Mucosa of stomach (tissue), 1 donor: ENCODE results near the gene MAN1B1.

Experiments
- H3K27me3 ChIP-seq: one replicate; pipeline ENCODE4 v1.7.0; 2013; ENCODE audit warnings: mild to moderate bottlenecking, low read length; ENCODE audit not compliant: control insufficient read depth, insufficient read depth
- H3K36me3 ChIP-seq: one replicate; pipeline ENCODE4 v1.7.0; 2013; ENCODE audit warnings: low read length; ENCODE audit not compliant: control insufficient read depth, insufficient read depth
- H3K4me1 ChIP-seq: one replicate; pipeline ENCODE4 v1.7.0; 2013; ENCODE audit warnings: mild to moderate bottlenecking, low read length; ENCODE audit not compliant: control insufficient read depth, insufficient read depth
- H3K4me3 ChIP-seq: one replicate; pipeline ENCODE4 v1.7.0; 2013; ENCODE audit warnings: low read length
- H3K9ac ChIP-seq: one replicate; pipeline ENCODE4 v1.7.0; 2013; ENCODE audit warnings: mild to moderate bottlenecking, low read length, moderate library complexity
- H3K9me3 ChIP-seq: one replicate; pipeline ENCODE4 v1.7.0; 2013; ENCODE audit warnings: mild to moderate bottlenecking, low read length, moderate library complexity; ENCODE audit not compliant: control insufficient read depth
- donor health status: Pancreatic carcinoma.

MAN1B1 gene

DNA sequence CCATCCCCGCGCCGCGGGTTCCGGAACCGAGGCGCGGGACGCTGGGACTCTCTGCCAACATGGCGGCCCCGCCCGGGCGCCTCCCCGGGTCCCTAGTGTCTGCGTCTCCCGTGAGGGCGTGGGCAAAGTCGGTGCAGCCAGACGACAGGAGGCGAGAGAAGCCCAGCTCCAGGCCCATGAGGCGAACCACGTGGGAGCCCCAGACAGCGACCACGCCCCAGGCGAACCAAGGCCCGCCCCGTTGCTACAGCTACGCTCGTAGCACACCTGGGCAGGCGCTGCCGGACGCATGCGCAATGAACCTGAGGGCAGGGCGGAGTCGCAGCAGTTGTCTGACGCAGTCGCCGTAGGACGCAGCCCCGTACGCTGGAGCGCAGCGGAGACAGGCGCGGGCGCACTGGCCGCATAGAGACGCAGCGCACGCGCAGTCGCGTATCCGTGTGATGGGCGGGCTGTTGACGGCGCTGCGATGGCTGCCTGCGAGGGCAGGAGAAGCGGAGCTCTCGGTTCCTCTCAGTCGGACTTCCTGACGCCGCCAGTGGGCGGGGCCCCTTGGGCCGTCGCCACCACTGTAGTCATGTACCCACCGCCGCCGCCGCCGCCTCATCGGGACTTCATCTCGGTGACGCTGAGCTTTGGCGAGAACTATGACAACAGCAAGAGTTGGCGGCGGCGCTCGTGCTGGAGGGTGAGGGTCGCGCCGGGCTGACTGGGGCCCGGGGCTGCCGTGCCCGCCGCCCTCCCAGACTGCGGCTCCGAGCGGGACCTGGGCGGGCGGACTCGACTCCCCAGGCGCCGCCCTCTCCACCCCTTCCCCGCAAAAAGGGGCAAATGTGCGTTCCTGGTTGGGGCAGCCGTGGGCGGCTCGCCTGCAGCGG is at the start of gene MAN1B1:
Gene MAN1B1 (plus strand): TSS at position 455 of the 878 bp plus-strand sequence. CDS start 15 bp downstream, at position 470.
- peaks cover 31% of the 10 kb centered on the region for H3K4me1 ChIP-seq
- no peaks in the 10 kb centered on the region for H3K36me3 ChIP-seq
- no peaks in the 10 kb centered on the region for H3K9me3 ChIP-seq
- H3K27me3 ChIP-seq = no peaks in the 10 kb centered on the region
- peak within 1 kb of the TSS; percentile 60 for H3K4me3 ChIP-seq
- H3K9ac ChIP-seq = peak within 1 kb of the TSS; percentile 79

DNA sequence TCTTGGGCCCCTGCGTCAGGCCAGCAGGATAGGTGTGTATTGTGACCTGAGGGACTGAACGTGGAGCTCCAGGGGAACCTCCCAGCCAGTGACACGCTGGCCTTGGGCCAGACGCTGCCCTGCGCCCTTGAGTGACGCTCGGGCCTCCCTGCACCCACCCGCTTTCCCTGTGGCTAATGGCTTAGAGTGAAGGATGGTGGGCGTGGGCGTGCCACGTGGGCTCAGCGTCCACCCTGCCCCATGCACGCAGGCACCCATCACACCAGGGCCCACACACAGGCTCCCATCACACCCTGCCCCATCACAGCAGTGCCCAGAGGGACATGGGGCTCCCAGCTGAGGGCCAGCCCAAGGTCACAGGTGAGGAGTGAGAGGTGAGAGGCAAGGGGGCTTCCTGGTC is 49.8 kb upstream of the MAN1B1 start:
- H3K27me3 ChIP-seq = peaks cover 9% of the 10 kb centered on the region
- H3K36me3 ChIP-seq = no peaks in the 10 kb centered on the region
- H3K9me3 ChIP-seq = no peaks in the 10 kb centered on the region
- no peak overlapping the region for H3K4me3 ChIP-seq
- H3K9ac ChIP-seq = no peak overlapping the region
- peaks cover 16% of the 10 kb centered on the region for H3K4me1 ChIP-seq

DNA sequence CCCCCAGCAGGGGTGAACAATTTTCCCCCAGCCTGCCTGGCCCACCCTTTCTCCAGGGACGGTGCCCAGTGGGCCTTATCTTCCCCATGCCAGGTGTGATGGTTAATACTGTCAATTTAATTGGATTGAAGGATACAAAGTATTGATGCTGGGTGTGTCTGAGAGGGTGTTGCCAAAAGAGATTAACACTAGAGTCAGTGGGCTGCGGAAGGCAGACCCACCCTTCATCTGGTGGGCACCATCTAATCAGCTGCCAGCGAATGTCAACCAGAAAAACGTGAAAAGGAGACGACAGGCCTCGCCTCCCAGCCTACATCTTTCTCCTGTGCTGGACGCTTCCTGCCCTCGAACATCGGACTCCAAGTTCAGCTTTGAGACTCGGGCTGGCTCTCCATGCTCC is 49.3 kb upstream of the MAN1B1 start:
- Histone ChIP-seq H3K4me1 (peaks cover 14% of the 10 kb centered on the region), H3K9ac (no peak overlapping the region), H3K4me3 (no peak overlapping the region), H3K9me3 (no peaks in the 10 kb centered on the region), H3K36me3 (no peaks in the 10 kb centered on the region), H3K27me3 (peaks cover 9% of the 10 kb centered on the region)

DNA sequence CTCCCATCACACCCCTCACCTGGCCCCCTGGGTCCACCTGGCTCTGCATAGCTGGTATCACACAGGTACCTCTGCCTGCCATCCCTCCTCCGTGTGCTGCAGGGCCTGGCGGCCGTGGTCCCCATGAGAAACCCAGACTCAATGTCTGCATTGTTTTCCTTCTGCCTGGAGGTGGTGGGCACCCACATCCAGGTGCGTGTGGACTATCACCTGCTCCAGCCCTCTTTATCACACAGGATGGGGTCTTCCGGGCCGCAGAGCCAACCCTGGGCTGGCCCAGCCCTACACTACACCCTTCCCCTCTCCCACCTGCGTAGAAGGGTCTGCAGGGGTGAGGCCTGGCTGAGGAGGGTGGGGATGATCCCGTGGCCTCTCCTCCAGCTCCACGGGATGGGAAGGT is 47.9 kb upstream of the MAN1B1 start:
- H3K27me3 ChIP-seq = peaks cover 9% of the 10 kb centered on the region
- H3K9me3 ChIP-seq = no peaks in the 10 kb centered on the region
- H3K4me1 ChIP-seq = peaks cover 28% of the 10 kb centered on the region
- H3K4me3 ChIP-seq = no peak overlapping the region
- no peak overlapping the region for H3K9ac ChIP-seq
- no peaks in the 10 kb centered on the region for H3K36me3 ChIP-seq

DNA sequence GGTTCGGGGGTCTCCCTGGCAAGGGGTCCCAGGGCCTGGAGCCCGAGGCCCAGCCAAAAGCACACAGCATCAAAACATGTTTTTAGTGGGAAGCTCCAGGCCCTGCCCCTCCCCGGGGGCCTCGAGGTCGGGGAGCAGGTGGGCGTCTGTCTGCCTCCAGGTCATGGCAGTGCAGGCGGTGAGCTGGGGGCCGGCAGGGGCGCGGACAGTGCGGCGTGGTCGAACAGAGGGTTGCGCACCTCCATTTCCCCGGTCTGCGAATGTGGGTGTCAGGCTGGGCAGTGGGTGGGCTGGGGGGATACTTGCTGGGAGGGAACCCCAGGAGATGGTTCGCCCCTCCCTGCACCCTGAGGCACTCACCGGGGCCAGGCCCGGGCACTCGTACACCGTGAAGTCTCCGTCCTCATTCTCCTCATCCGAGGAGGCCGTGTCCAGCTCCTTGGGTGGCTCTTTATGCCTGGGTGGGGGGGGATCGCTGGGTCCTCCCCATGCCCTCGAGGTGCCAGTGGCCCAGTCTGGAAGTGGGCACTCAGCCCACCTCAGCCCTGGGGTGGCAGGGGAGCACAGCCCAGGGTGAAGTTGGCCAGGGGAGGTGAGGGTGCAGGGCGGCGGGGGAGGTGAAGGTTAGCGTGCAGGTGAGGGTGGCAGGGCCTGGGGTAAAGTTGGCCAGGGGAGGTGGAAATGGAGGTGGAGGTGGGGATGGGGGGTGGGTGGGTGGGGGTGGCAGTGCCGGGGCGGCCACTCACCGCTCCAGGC is 47.0 kb upstream of the MAN1B1 start:
- Histone ChIP-seq H3K27me3 (peaks cover 5% of the 10 kb centered on the region), H3K9me3 (no peaks in the 10 kb centered on the region), H3K4me1 (peaks cover 32% of the 10 kb centered on the region), H3K36me3 (no peaks in the 10 kb centered on the region), H3K9ac (no peak overlapping the region), H3K4me3 (no peak overlapping the region)

DNA sequence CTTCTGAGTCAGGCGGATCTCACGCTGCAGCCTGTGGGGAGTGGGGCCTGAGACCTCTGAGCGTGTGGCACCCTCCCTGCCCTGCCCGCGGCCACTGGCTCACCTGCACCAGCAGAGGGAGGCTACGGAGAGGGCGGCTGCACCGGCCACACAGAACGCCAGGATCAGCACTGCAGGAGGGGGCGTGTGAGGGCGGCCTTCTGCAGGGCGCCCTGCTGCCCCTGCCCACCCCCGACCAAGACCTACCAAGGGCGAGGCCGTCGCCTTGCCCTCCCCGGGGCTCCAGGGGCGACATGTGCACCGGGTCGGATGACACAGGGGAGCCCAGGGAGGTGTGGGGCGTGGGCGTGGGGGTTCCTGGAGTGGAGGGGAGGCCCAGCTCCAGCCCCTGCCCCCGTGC is 46.2 kb upstream of the MAN1B1 start:
- Histone ChIP-seq H3K4me1 (peaks cover 30% of the 10 kb centered on the region), H3K9me3 (no peaks in the 10 kb centered on the region), H3K36me3 (no peaks in the 10 kb centered on the region), H3K27me3 (peaks cover 3% of the 10 kb centered on the region), H3K4me3 (no peak overlapping the region), H3K9ac (no peak overlapping the region)

DNA sequence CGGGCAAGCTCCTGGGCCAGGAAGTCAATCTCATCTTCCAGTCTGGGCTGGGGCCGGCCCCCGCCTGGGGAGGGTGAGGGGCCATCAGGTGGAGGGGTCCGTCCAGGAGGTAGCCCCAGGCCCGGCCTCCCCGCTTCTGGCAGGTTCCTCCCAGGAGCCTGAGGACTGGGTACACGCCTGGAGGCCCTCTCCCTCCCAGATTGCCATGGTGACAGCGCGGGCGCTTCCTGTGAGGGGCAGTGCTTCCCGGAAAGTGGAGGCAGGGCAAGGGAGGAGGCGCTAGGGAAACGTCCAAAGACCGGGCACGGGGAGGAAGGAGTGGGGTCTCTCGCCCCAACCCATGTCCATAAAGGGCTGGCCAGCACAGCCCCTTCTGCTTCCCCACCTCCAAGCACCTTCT is 45.7 kb upstream of the MAN1B1 start:
- no peaks in the 10 kb centered on the region for H3K9me3 ChIP-seq
- no peak overlapping the region for H3K9ac ChIP-seq
- peaks cover 29% of the 10 kb centered on the region for H3K4me1 ChIP-seq
- no peaks in the 10 kb centered on the region for H3K36me3 ChIP-seq
- H3K4me3 ChIP-seq = no peak overlapping the region
- no peaks in the 10 kb centered on the region for H3K27me3 ChIP-seq

DNA sequence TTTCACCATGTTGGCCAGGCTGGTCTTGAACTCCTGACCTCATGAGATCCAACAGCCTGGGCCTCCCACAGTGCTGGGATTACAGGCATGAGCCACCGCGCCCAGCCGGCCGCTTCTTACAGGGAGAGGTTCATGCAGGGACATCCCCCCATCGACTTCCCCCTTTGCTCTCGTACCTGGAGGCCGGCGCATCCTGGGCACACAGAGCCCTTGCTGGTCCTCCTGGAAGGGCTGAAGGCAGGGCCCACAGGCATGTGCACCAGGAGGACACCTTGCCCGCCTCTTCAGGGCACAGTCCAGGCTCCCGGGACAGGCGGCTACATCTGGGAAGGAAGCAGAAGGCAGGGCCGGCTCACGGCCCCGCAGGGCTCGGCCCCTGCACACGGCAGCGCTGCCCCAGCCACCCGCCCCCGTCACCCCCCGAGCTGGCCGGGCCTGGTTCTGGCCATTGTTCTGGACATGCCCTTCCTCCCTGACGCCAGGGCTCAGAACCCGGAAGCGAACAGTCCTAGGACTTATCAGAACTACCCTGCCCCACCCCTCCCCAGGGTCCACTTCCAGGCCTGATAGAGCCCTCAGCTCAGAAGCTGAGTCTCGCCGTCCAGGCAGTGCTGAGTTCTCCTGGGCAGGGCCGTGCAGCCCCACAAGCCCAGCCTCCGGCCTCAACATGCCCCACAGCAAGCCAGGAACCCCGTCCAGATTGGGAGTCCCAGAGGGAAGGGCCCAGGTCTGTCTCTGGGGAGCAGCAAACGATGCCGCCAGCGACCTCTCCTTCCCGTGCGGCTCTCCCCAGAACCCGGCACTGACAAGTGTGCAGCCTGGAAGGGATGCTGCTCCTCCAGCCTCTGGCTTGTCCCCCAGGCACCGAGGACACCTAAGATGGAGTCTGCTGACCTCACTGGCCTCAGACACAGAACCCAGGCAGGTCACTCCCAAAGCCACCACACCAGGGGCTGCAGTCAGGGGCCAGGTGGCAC is 43.7 kb upstream of the MAN1B1 start:
- H3K36me3 ChIP-seq = no peaks in the 10 kb centered on the region
- H3K9ac ChIP-seq = peak overlapping the region; percentile 1
- no peak overlapping the region for H3K4me3 ChIP-seq
- H3K4me1 ChIP-seq = peaks cover 33% of the 10 kb centered on the region
- no peaks in the 10 kb centered on the region for H3K9me3 ChIP-seq
- H3K27me3 ChIP-seq = peaks cover 7% of the 10 kb centered on the region

DNA sequence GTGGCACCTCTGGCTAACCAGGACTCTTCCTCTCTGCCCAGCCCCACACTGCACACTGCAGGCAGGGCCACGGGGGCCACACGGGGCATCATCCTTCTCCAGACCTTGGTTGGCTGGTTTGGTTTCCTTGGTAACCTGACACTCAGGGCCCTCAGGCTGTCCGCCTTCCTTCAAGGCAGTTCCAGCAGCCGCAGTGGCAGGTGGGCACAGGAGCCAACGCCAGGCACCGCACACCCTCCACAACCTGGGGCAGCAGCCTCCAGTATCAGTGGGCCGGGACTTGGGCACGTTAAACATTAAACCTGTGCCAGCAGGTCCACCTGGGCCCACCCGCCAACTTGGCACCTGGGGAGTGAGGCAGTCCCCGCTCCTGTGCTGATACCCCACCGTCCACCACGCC is 42.7 kb upstream of the MAN1B1 start:
- H3K36me3 ChIP-seq = no peaks in the 10 kb centered on the region
- no peaks in the 10 kb centered on the region for H3K9me3 ChIP-seq
- H3K4me1 ChIP-seq = peaks cover 33% of the 10 kb centered on the region
- H3K27me3 ChIP-seq = peaks cover 7% of the 10 kb centered on the region
- peak overlapping the region; percentile 41 for H3K9ac ChIP-seq
- H3K4me3 ChIP-seq = no peak overlapping the region

DNA sequence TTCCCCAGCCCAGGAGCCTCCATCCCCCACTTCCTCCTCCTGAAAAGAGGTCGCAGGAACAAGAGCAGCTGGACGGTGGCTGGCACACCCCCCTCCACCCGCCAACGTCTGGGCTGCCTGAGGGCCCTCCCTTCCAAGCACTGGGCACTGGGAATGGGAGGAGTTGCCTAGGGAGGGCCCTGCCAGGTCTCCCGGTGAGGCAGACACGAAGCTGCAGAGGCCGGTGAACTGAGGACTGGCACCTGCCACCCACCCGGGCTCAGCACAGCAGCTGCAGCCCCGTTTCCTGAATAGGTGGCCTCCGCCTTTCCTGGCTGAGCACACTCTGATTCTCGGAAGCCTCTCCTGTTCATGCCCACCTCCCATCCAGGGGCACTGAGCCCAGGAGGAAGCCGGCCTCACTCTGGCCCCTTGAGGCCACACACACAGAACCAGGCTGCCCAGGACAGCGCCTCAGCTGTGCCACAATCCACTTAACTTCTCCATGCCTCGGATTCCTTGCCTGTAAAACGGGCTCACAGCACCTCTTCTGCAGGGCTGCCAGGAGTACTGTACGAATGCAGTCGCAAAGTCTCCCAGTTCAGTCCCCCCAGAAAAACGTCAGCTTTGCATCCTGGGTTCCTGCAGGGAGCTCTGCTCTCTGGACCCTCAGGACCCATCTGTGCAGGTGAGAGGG is 42.1 kb upstream of the MAN1B1 start:
- H3K9ac ChIP-seq = peak overlapping the region; percentile 61
- no peaks in the 10 kb centered on the region for H3K9me3 ChIP-seq
- H3K4me3 ChIP-seq = peak overlapping the region; percentile 71
- peaks cover 13% of the 10 kb centered on the region for H3K27me3 ChIP-seq
- peaks cover 35% of the 10 kb centered on the region for H3K4me1 ChIP-seq
- no peaks in the 10 kb centered on the region for H3K36me3 ChIP-seq
